NCI-H187 treated with DMSO at 0.1 percent for 48 hours (cell line): ENCODE measurements around the gene IWS1.
"Not testable (repeated sequence)": the region's sequence is repeated elsewhere in the genome, so short reads cannot be mapped to it uniquely, and the experiment has no call there.

Experiments used
- DNase-seq: peaks from one replicate; lab custom pipeline; 2025; lab: John Stamatoyannopoulos, UW

Gene IWS1

GRCh38 chr2:127560931-127561280 is 34.6 kb upstream of the IWS1 start:
- no peak for DNase-seq

GRCh38 chr2:127560201-127560930 is 34.1 kb upstream of the IWS1 start:
- DNase-seq, result no peak

GRCh38 chr2:127559454-127559853 is 33.2 kb upstream of the IWS1 start:
- DNase-seq, result no peak

GRCh38 chr2:127558911-127559310 is 32.6 kb upstream of the IWS1 start:
- no peak for DNase-seq

- no peak for DNase-seq
Observed at GRCh38 chr2:127552846-127553245, 26.6 kb upstream of the IWS1 start.

- no peak for DNase-seq
Observed at GRCh38 chr2:127552336-127552735, 26.0 kb upstream of the IWS1 start.

- DNase-seq, result no peak
Observed at GRCh38 chr2:127551221-127551930, 25.1 kb upstream of the IWS1 start.

GRCh38 chr2:127546797-127547196 is 20.5 kb upstream of the IWS1 start:
- DNase-seq, result no peak

GRCh38 chr2:127545796-127546195 is 19.5 kb upstream of the IWS1 start:
- no peak for DNase-seq

GRCh38 chr2:127545189-127545588 is 18.9 kb upstream of the IWS1 start:
- DNase-seq, result no peak

GRCh38 chr2:127543013-127543501 is 16.8 kb upstream of the IWS1 start:
- not testable (repeated sequence) for DNase-seq

- no peak for DNase-seq
Observed at GRCh38 chr2:127542231-127542630, 15.9 kb upstream of the IWS1 start.

GRCh38 chr2:127541809-127542208 is 15.5 kb upstream of the IWS1 start:
- DNase-seq, result no peak

- DNase-seq, result no peak
Observed at GRCh38 chr2:127537644-127538043, 11.4 kb upstream of the IWS1 start.

GRCh38 chr2:127536707-127537541 is 10.6 kb upstream of the IWS1 start:
- DNase-seq, result no peak

GRCh38 chr2:127535918-127536317 is 9.6 kb upstream of the IWS1 start:
- no peak for DNase-seq

- no peak for DNase-seq
Observed at GRCh38 chr2:127535422-127535901, 9.2 kb upstream of the IWS1 start, which contains the start of gene MYO7B. Gene MYO7B, plus strand, starts transcription at chr2:127535683. Its CDS starts 24,040 bp downstream, at chr2:127559723.

GRCh38 chr2:127532296-127532695 is 6.0 kb upstream of the IWS1 start:
- no peak for DNase-seq

- DNase-seq, result no peak
Observed at GRCh38 chr2:127531221-127531648, 4.9 kb upstream of the IWS1 start.

GRCh38 chr2:127530245-127531140 is 4.2 kb upstream of the IWS1 start:
- DNase-seq, result no peak

- not testable (repeated sequence) for DNase-seq
Observed at GRCh38 chr2:127529416-127529815, 3.1 kb upstream of the IWS1 start.
